Natural killer cell (primary cell): ENCODE data around the gene PSMB2. TPM values are rescaled to one million over a fixed set of nuclear protein-coding genes. Genes with fewer than 3 reads are reported as not detected.
A peak's percentile ranks its signal among the peaks of the same experiment; 100 is the strongest.

Experiments
- ATAC-seq, 3 donors: fragments of 150-1000 bp in 2 of 3; fragments of 200-7000 bp in 1 of 3; cut with Tn5 transposase; 1 replicate in 1 of 3; 2 replicates in 2 of 3; pipeline ENCODE4 v1.10.0; 2021; ENCODE audit warnings: mild to moderate bottlenecking in 2 of 3, moderate library complexity in 2 of 3
- DNase-seq, 2 donors: peaks; one replicate each; pipeline versions ENCODE4 v3.0.0 to v3.0.0-alpha.2; 2013 to 2021; ENCODE audit warnings: mixed read lengths in 1 of 2
- H3K27ac ChIP-seq: one replicate; pipeline ENCODE4 v1.5.1; 2013; ENCODE audit warnings: mild to moderate bottlenecking, low read length
- H3K27me3 ChIP-seq: one replicate; pipeline ENCODE4 v1.6.1; 2013; ENCODE audit warnings: low read length; ENCODE audit not compliant: control insufficient read depth, insufficient read depth
- H3K36me3 ChIP-seq: one replicate; pipeline ENCODE4 v1.6.1; 2013; ENCODE audit warnings: low read length; ENCODE audit not compliant: control insufficient read depth, insufficient read depth
- H3K4me1 ChIP-seq: one replicate; pipeline ENCODE4 v1.6.1; 2013; ENCODE audit warnings: low read length; ENCODE audit not compliant: control insufficient read depth, insufficient read depth
- H3K4me3 ChIP-seq: one replicate; pipeline ENCODE4 v1.5.1; 2013; ENCODE audit warnings: low read length
- H3K9me3 ChIP-seq: one replicate; pipeline ENCODE4 v1.6.1; 2013; ENCODE audit warnings: low read length; ENCODE audit not compliant: control insufficient read depth, insufficient read depth
- H3K27ac Mint-ChIP-seq, 2 donors: one replicate each; pipeline ENCODE4 v1.8.0; 2022; ENCODE audit warnings: mild to moderate bottlenecking in 2 of 2, mixed read lengths in 2 of 2, moderate library complexity in 1 of 2
- H3K27me3 Mint-ChIP-seq, 2 donors: one replicate each; pipeline ENCODE4 v1.8.0; 2022; ENCODE audit warnings: low read depth in 2 of 2, mixed read lengths in 2 of 2
- H3K36me3 Mint-ChIP-seq: one replicate; pipeline ENCODE4 v1.8.0; 2022; ENCODE audit warnings: mixed read lengths
- H3K4me1 Mint-ChIP-seq, 2 donors: one replicate each; pipeline ENCODE4 v1.8.0; 2022; ENCODE audit warnings: mixed read lengths in 2 of 2
- H3K4me3 Mint-ChIP-seq: one replicate; pipeline ENCODE4 v1.8.0; 2022; ENCODE audit warnings: mild to moderate bottlenecking, moderate library complexity, mixed read lengths
- H3K9me3 Mint-ChIP-seq, 2 donors: one replicate each; pipeline ENCODE4 v1.8.0; 2022; ENCODE audit warnings: mixed read lengths in 2 of 2
- CTCF ChIP-seq: fragments of 200-600 bp; IDR thresholded peaks from one replicate; pipeline ENCODE4 v1.8.0; 2022; ENCODE audit warnings: antibody characterized with exemption
- WGBS: methylation state at CpG from one replicate; pipeline ENCODE4 v1.1.7; 2013; ENCODE audit warnings: missing lambda C conversion rate; ENCODE audit not compliant: insufficient coverage; 5-methylcytosine and 5-hydroxymethylcytosine counted together
- intact Hi-C: fragments of 100-400 bp; cut with micrococcal nuclease; formaldehyde crosslinking; loops from one replicate; pipeline ENCODE4 v1.14.2; 2022
- total RNA-seq, 4 donors: library from RNA; stranded (reverse); fragments of 120-200 nt in 1 of 4; gene quantifications; one replicate each; pipeline versions ENCODE4 v1.2.3 to v1.2.4, GENCODE V29; 2013 to 2022

The PSMB2 gene
- total RNA-seq, 3 donors from 2014 or later (not counting 1 experiment from before 2014, with no cell fraction given), result 37.0 to 45.0 (median 37.3) TPM

- H3K4me1 ChIP-seq, result peaks cover 13% of the 10 kb centered on the region
- peaks cover 9% of the 10 kb centered on the region for H3K36me3 ChIP-seq
- no peak for TF ChIP-seq CTCF
- H3K9me3 ChIP-seq, result no peaks in the 10 kb centered on the region
- Mint-ChIP-seq H3K4me1 (peaks cover 25 to 46% of the 10 kb centered on the region in 2 donors), H3K4me3 (no peak overlapping the region), H3K27ac (peak overlapping the region in 1 of 2 donors; percentile 82), H3K9me3 (no peaks in the 10 kb centered on the region), H3K36me3 (no peaks in the 10 kb centered on the region), H3K27me3 (no peaks in the 10 kb centered on the region)
- WGBS, result 97% methylated on average over 15 of the region's 15 CpGs
- ATAC-seq, result no peak
- no peak overlapping the region for H3K4me3 ChIP-seq
- H3K27me3 ChIP-seq, result no peaks in the 10 kb centered on the region
- intact Hi-C loops, result no loop called here
- DNase-seq, result no peak
- no peak overlapping the region for H3K27ac ChIP-seq
Observed at GRCh38 chr1:35589516-35590427, 51.6 kb downstream of the PSMB2 start.

GRCh38 chr1:35588197-35588910 lies 53.0 kb downstream of the PSMB2 start:
- no peak for TF ChIP-seq CTCF
- no peak overlapping the region for H3K4me3 ChIP-seq
- DNase-seq, result no peak
- H3K36me3 ChIP-seq, result peaks cover 13% of the 10 kb centered on the region
- Mint-ChIP-seq H3K9me3 (no peaks in the 10 kb centered on the region), H3K4me3 (no peak overlapping the region), H3K27me3 (no peaks in the 10 kb centered on the region), H3K27ac (peak overlapping the region in 1 of 2 donors; percentile 82), H3K36me3 (no peaks in the 10 kb centered on the region), H3K4me1 (peaks cover 25 to 44% of the 10 kb centered on the region in 2 donors)
- no peak for ATAC-seq
- H3K27me3 ChIP-seq, result no peaks in the 10 kb centered on the region
- intact Hi-C loops, result no loop called here
- H3K27ac ChIP-seq, result no peak overlapping the region
- WGBS, result 95% methylated on average over 21 of the region's 21 CpGs
- peaks cover 11% of the 10 kb centered on the region for H3K4me1 ChIP-seq
- H3K9me3 ChIP-seq, result no peaks in the 10 kb centered on the region

GRCh38 chr1:35587736-35588135 lies 53.6 kb downstream of the PSMB2 start:
- DNase-seq, result no peak

More at GRCh38 chr1:35587736-35588135, 53.6 kb downstream of the PSMB2 start:
- H3K27me3 Mint-ChIP-seq, result no peaks in the 10 kb centered on the region
- no peak for TF ChIP-seq CTCF
- ATAC-seq, result no peak
- peaks cover 21 to 42% of the 10 kb centered on the region in 2 donors for H3K4me1 Mint-ChIP-seq
- WGBS, result 86% methylated on average over 6 of the region's 6 CpGs
- Histone ChIP-seq H3K4me3 (no peak overlapping the region), H3K4me1 (peaks cover 5% of the 10 kb centered on the region), H3K36me3 (peaks cover 17% of the 10 kb centered on the region), H3K27me3 (no peaks in the 10 kb centered on the region), H3K27ac (no peak overlapping the region), H3K9me3 (no peaks in the 10 kb centered on the region)
- H3K4me3 Mint-ChIP-seq, result no peak overlapping the region
- intact Hi-C loops, result no loop called here
- no peaks in the 10 kb centered on the region for H3K36me3 Mint-ChIP-seq
- no peaks in the 10 kb centered on the region for H3K9me3 Mint-ChIP-seq
- H3K27ac Mint-ChIP-seq, result no peak overlapping the region
